H9 (cell line): ENCODE data around the gene CHRNA10. TPM values are rescaled to one million over a fixed set of nuclear protein-coding genes. Genes with fewer than 3 reads are reported as not detected.

ENCODE experiments used
- DNase-seq: peaks from one replicate; pipeline ENCODE4 v3.0.0-alpha.2; 2017
- H2AFZ ChIP-seq: one replicate; pipeline ENCODE4 v1.6.1; 2013; ENCODE audit warnings: mild to moderate bottlenecking, low read length, control low read depth, moderate library complexity
- H2AK5ac ChIP-seq: 2 replicates; pipeline ENCODE4 v1.6.1; 2013; ENCODE audit warnings: low read length, control low read depth, mixed read lengths; ENCODE audit not compliant: insufficient read length
- H2BK120ac ChIP-seq: one replicate; pipeline ENCODE4 v1.6.1; 2013; ENCODE audit warnings: low read depth, mild to moderate bottlenecking, low read length, control low read depth, inconsistent platforms; ENCODE audit not compliant: poor library complexity, severe bottlenecking
- H2BK12ac ChIP-seq: 2 replicates; pipeline ENCODE4 v1.6.1; 2013; ENCODE audit warnings: low read length, control low read depth, mixed read lengths, low read depth; ENCODE audit not compliant: insufficient read length
- H2BK15ac ChIP-seq: 2 replicates; pipeline ENCODE4 v1.6.1; 2013; ENCODE audit warnings: low read depth, low read length, control low read depth
- H2BK20ac ChIP-seq: one replicate; pipeline ENCODE4 v1.6.1; 2013; ENCODE audit warnings: low read depth, mild to moderate bottlenecking, low read length, control low read depth, inconsistent platforms; ENCODE audit not compliant: poor library complexity, severe bottlenecking
- H2BK5ac ChIP-seq: 2 replicates; pipeline ENCODE4 v1.6.1; 2013; ENCODE audit warnings: low read length, control low read depth, mixed read lengths; ENCODE audit not compliant: insufficient read length
- H3K14ac ChIP-seq: 2 replicates; pipeline ENCODE4 v1.6.1; 2013; ENCODE audit warnings: low read length, control low read depth; ENCODE audit not compliant: insufficient read depth
- H3K18ac ChIP-seq: 2 replicates; pipeline ENCODE4 v1.6.1; 2013; ENCODE audit warnings: low read depth, mild to moderate bottlenecking, mixed read lengths, low read length, control low read depth; ENCODE audit not compliant: insufficient read length
- H3K23ac ChIP-seq: 2 replicates; pipeline ENCODE4 v1.6.1; 2013; ENCODE audit warnings: low read length, control low read depth, mixed read lengths, low read depth; ENCODE audit not compliant: insufficient read length
- H3K23me2 ChIP-seq: 2 replicates; pipeline ENCODE4 v1.6.1; 2013; ENCODE audit warnings: low read depth, mild to moderate bottlenecking, mixed read lengths, low read length, control low read depth; ENCODE audit not compliant: insufficient read length, poor library complexity, severe bottlenecking
- H3K27ac ChIP-seq: 2 replicates; pipeline ENCODE4 v1.5.1; 2013; ENCODE audit warnings: low read length, control low read depth, mixed read lengths, low read depth; ENCODE audit not compliant: insufficient read length
- H3K27me3 ChIP-seq: 2 replicates; pipeline ENCODE4 v1.6.1; 2013; ENCODE audit warnings: low read length, control low read depth, inconsistent platforms; ENCODE audit not compliant: insufficient read depth
- H3K4ac ChIP-seq: 2 replicates; pipeline ENCODE4 v1.6.1; 2013; ENCODE audit warnings: low read depth, mild to moderate bottlenecking, control low read depth, inconsistent platforms, low read length, moderate library complexity
- H3K4me1 ChIP-seq: 2 replicates; pipeline ENCODE4 v1.6.1; 2013; ENCODE audit warnings: low read length, control low read depth, inconsistent platforms; ENCODE audit not compliant: insufficient read depth
- H3K4me2 ChIP-seq: 2 replicates; pipeline ENCODE4 v1.6.1; 2013; ENCODE audit warnings: low read length, control low read depth, mixed read lengths; ENCODE audit not compliant: insufficient read length, insufficient read depth
- H3K56ac ChIP-seq: 2 replicates; pipeline ENCODE4 v1.6.1; 2013; ENCODE audit warnings: low read depth, mild to moderate bottlenecking, mixed read lengths, low read length, control low read depth; ENCODE audit not compliant: insufficient read length
- H3K79me1 ChIP-seq: 2 replicates; pipeline ENCODE4 v1.6.1; 2013; ENCODE audit warnings: low read depth, mild to moderate bottlenecking, moderate library complexity, low read length, control low read depth, inconsistent platforms; ENCODE audit not compliant: insufficient read depth, poor library complexity, severe bottlenecking
- H3K79me2 ChIP-seq: 2 replicates; pipeline ENCODE4 v1.6.1; 2013; ENCODE audit warnings: low read length, control low read depth, inconsistent platforms; ENCODE audit not compliant: insufficient read depth
- H3K9ac ChIP-seq: 2 replicates; pipeline ENCODE4 v1.6.1; 2013; ENCODE audit warnings: low read length, control low read depth, mixed read lengths; ENCODE audit not compliant: insufficient read length; ENCODE audit errors: extremely low read depth
- H3K9me3 ChIP-seq: one replicate; pipeline ENCODE4 v1.6.1; 2013; ENCODE audit warnings: low read depth, low read length, inconsistent platforms; ENCODE audit not compliant: control insufficient read depth
- H3T11ph ChIP-seq: one replicate; pipeline ENCODE4 v1.6.1; 2013; ENCODE audit warnings: mild to moderate bottlenecking, low read length, control low read depth, inconsistent platforms
- H4K20me1 ChIP-seq: one replicate; pipeline ENCODE4 v1.6.1; 2013; ENCODE audit not compliant: control insufficient read depth, insufficient read length, insufficient read depth
- H4K5ac ChIP-seq: 2 replicates; pipeline ENCODE4 v1.6.1; 2013; ENCODE audit warnings: low read depth, mild to moderate bottlenecking, mixed read lengths, low read length, control low read depth; ENCODE audit not compliant: insufficient read length
- H4K8ac ChIP-seq: replicated peaks from 2 replicates; pipeline ENCODE4 v1.6.1; 2013; ENCODE audit warnings: low read length, control low read depth, mixed read lengths, low read depth; ENCODE audit not compliant: insufficient read length
- H4K91ac ChIP-seq: 2 replicates; pipeline ENCODE4 v1.6.1; 2013; ENCODE audit warnings: low read depth, mild to moderate bottlenecking, moderate library complexity, mixed read lengths, low read length, control low read depth; ENCODE audit not compliant: insufficient read length
- H3K27ac Mint-ChIP-seq, 3 experiments: 2 replicates in 2 of 3; 3 replicates in 1 of 3; pipeline ENCODE4 v1.8.0; 2020 to 2021; ENCODE audit warnings: mixed read lengths in 3 of 3, mild to moderate bottlenecking in 1 of 3, moderate library complexity in 1 of 3
- H3K27me3 Mint-ChIP-seq: 2 replicates; pipeline ENCODE4 v1.8.0; 2021; ENCODE audit warnings: low read depth, mild to moderate bottlenecking, moderate library complexity, mixed read lengths
- H3K36me3 Mint-ChIP-seq, 3 experiments: 2 replicates in 2 of 3; 3 replicates in 1 of 3; pipeline ENCODE4 v1.8.0; 2020 to 2021; ENCODE audit warnings: low read depth in 3 of 3, mixed read lengths in 3 of 3; ENCODE audit not compliant: insufficient read depth in 1 of 3
- H3K4me1 Mint-ChIP-seq, 2 experiments: 2 replicates each; pipeline ENCODE4 v1.8.0; 2020; ENCODE audit warnings: mixed read lengths in 2 of 2
- H3K4me3 Mint-ChIP-seq, 2 experiments: 2 replicates in 1 of 2; 3 replicates in 1 of 2; pipeline ENCODE4 v1.8.0; 2020 to 2021; ENCODE audit warnings: mild to moderate bottlenecking in 2 of 2, mixed read lengths in 2 of 2, moderate library complexity in 1 of 2
- H3K9me3 Mint-ChIP-seq, 2 experiments: 2 replicates in 1 of 2; 3 replicates in 1 of 2; pipeline ENCODE4 v1.8.0; 2020; ENCODE audit warnings: mild to moderate bottlenecking in 2 of 2, mixed read lengths in 2 of 2, moderate library complexity in 1 of 2
- WGBS: extraction: QIAGEN DNeasy Blood & Tissue Kit; methylation state at CpG from one replicate; pipeline ENCODE4 v1.1.7; 2013; ENCODE audit warnings: missing lambda C conversion rate, low lambda C conversion rate, mixed read lengths; ENCODE audit not compliant: insufficient read length; ENCODE audit errors: extremely low coverage; 5-methylcytosine and 5-hydroxymethylcytosine counted together
- total RNA-seq: library from RNA; stranded (reverse); gene quantifications from 2 replicates; pipeline ENCODE4 v1.2.1, GENCODE V29; 2021
- TF ChIP-seq, protein P1 (sequence below): fragments of 200-600 bp; sonication (generic); conservative IDR thresholded peaks from 3 replicates; pipeline ENCODE4 v1.8.0; 2021; ENCODE audit warnings: antibody characterized with exemption, mild to moderate bottlenecking

The CHRNA10 gene
- total RNA-seq, 1 experiment from 2014 or later = 2.4 TPM

DNA sequence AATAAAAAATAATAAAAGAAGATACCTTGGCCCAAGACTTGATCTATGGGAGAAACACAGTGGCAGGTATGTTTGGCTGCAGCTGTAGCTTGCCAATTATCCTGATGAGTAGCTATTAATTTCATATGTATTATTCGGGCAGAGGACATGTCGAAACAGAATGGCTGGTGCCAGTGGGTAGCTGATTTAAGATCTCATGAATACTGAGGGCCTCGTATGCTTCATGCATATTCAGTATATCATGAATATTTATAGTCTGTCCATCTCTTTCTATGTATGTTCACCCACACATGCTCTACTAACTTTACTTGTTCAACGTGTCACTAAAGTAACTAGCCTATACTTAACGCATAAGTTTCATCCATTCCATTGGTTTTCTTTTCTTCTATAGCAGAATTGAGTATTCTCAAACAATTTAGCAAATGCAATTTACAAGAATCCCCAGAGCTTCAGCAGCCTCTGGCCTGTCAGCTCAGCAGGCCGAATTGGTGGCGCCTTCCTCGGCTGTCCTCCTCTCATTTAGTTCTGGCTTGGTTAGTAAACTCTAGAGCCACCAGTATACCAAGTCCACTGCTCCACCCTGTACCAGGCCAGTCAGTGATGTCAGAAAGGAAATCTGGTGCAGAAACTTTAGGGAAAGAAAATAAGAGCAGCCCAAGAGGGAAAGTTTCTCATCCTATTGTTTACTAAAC is 47.3 kb downstream of the CHRNA10 start:
- no peak overlapping the region for H3K23ac ChIP-seq
- no peak overlapping the region for H4K8ac ChIP-seq
- no peak overlapping the region for H3K4ac ChIP-seq
- no peak overlapping the region for H2AFZ ChIP-seq
- no peak for DNase-seq
- no peaks in the 10 kb centered on the region for H3K79me2 ChIP-seq
- TF ChIP-seq, protein P1, sequence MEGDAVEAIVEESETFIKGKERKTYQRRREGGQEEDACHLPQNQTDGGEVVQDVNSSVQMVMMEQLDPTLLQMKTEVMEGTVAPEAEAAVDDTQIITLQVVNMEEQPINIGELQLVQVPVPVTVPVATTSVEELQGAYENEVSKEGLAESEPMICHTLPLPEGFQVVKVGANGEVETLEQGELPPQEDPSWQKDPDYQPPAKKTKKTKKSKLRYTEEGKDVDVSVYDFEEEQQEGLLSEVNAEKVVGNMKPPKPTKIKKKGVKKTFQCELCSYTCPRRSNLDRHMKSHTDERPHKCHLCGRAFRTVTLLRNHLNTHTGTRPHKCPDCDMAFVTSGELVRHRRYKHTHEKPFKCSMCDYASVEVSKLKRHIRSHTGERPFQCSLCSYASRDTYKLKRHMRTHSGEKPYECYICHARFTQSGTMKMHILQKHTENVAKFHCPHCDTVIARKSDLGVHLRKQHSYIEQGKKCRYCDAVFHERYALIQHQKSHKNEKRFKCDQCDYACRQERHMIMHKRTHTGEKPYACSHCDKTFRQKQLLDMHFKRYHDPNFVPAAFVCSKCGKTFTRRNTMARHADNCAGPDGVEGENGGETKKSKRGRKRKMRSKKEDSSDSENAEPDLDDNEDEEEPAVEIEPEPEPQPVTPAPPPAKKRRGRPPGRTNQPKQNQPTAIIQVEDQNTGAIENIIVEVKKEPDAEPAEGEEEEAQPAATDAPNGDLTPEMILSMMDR = no peak
- no peaks in the 10 kb centered on the region for H3K27me3 ChIP-seq
- H3K9me3 ChIP-seq = no peaks in the 10 kb centered on the region
- no peak overlapping the region for H3T11ph ChIP-seq
- Mint-ChIP-seq H3K9me3 (no peaks in the 10 kb centered on the region), H3K4me1 (no peaks in the 10 kb centered on the region), H3K4me3 (no peak overlapping the region), H3K36me3 (no peaks in the 10 kb centered on the region; a peak in 1 of 7 replicates), H3K27me3 (no peaks in the 10 kb centered on the region; the same call in 1 of the 2 replicates), H3K27ac (no peak overlapping the region; a peak in 1 of 7 replicates)
- no peak overlapping the region for H4K91ac ChIP-seq
- H3K56ac ChIP-seq = no peak overlapping the region
- no peak overlapping the region for H4K5ac ChIP-seq
- no peak overlapping the region for H3K27ac ChIP-seq
- no CpG with 5 or more reads among the region's 8 CpGs for WGBS
- H2BK5ac ChIP-seq = no peak overlapping the region
- no peak overlapping the region for H3K4me2 ChIP-seq
- H3K23me2 ChIP-seq = no peaks in the 10 kb centered on the region
- no peak overlapping the region for H2BK15ac ChIP-seq
- no peaks in the 10 kb centered on the region for H3K4me1 ChIP-seq
- H2AK5ac ChIP-seq = no peak overlapping the region
- H4K20me1 ChIP-seq = no peaks in the 10 kb centered on the region
- no peak overlapping the region for H2BK120ac ChIP-seq
- H3K79me1 ChIP-seq = no peaks in the 10 kb centered on the region
- no peak overlapping the region for H2BK12ac ChIP-seq
- no peak overlapping the region for H3K14ac ChIP-seq
- no peak overlapping the region for H3K9ac ChIP-seq
- H3K18ac ChIP-seq = no peak overlapping the region
- H2BK20ac ChIP-seq = no peak overlapping the region
